ENCODE measurements around the gene UBN1.
"Not testable (repeated sequence)": the region's sequence is repeated elsewhere in the genome, so short reads cannot be mapped to it uniquely, and the experiment has no call there.

Gene UBN1

GRCh38 chr16:4909825-4910224, 62.5 kb downstream of the UBN1 start:
- DNase-seq, result no peak

DNA sequence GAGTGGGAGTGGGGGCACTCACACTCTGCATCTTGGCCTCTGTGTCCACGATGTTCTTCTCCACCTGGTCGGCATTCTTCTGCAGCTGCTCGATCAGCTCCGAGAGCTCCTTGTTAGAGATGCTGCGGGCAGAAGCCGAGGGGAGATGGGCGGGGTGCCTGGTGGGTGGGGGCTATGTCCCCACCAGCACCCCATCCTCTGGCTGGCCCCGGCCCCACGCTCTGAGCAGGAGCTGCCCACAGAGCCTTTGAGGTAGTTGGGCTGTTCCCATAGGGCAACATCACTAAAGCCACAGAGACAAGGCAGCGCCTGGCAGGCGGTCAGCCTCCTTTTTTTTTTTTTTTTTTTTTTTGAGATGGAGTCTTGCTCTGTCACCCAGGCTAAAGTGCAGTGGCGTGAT, 63.5 kb downstream of the UBN1 start:
- DNase-seq, result no peak

GRCh38 chr16:4911970-4912386, 64.7 kb downstream of the UBN1 start:
- no peak for DNase-seq

- DNase-seq, result no peak
These were observed 66.0 kb downstream of the UBN1 start for GRCh38 chr16:4913130-4913773.

DNA sequence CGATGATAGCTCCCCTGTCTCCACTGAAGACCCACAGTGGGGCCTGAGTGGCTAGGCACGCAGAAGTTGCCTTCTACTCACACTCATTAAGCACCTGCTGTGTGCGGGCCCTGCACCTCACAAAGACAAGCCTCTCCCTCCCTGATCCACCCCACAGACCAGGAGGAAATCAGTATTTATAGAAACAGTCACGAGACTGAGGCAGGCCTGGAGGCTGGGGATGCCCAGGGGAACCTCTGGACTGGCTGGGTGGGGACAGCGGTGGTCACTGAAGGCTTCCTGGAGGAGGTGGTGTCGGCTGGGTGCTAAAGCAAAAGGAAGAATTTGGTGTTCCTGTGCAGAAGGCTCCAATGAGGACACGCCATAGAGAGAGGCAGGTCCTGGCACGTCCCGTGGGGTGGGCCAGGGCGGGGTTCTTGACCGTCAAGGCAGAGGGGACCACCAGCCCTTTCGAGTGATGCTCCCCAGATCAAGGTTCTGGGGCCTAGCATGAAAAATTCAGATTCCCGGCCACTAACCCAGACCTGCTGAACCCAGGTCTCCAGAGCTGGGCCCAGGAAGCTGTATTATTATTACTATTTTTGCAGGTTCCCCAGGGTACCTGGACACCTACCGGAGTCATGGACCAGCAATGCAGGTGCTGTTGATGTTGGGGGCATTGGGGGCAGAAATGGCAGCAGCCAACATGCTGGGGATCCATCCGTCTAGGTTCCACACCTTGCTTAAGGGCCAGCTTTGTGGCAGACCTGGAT, 66.7 kb downstream of the UBN1 start:
- no peak for DNase-seq

GRCh38 chr16:4914528-4915225, 67.4 kb downstream of the UBN1 start:
- no peak for DNase-seq

DNA sequence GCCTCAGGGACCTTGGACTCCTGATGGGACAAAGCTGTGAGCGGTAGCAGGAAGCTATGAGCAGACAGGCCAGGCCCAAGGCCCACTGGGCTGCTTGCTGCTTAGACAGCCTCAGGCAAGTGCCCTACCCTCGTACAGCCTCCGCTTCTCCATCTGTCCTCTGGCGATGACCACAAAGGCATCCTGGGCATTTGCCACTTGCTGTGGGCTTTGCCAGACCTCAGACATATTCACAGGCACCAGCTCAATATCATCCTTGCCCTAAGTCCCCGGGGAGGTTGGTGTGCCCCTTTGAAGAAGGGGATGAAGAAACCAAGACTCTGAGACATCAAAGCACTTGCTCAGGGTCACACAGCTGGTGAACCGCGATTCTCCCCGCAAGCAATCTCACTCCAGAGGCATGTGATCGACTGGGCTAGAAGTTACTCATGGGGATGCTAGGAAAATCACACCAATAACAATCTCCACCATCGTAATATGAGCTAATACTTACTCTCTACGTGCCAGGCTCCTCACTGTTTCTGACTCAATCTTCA, 68.0 kb downstream of the UBN1 start:
- no peak for DNase-seq

DNA sequence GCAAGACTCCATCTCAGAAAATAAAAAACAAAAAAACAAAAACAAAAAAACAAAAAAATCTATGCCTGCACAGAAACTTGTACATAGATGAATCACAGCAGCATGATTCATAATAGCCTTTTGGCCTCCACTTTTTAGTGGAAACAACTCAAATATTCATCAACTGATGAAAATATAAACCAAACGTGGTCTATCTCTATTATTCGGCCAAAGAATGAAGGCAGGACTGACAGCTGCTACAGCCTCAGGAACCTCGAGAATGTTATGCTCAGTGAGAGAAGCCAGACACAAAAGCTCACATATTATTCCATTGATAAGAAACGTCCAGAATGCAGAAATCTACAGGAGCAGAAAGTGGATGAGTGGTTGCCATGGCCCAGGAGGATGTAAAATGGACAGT, 69.8 kb downstream of the UBN1 start:
- DNase-seq, result no peak

GRCh38 chr16:4918781-4919251, 71.5 kb downstream of the UBN1 start:
- DNase-seq, result no peak

GRCh38 chr16:4920826-4921225, 73.5 kb downstream of the UBN1 start:
- no peak for DNase-seq

- no peak for DNase-seq
These were observed 75.6 kb downstream of the UBN1 start for GRCh38 chr16:4922721-4923342.

DNA sequence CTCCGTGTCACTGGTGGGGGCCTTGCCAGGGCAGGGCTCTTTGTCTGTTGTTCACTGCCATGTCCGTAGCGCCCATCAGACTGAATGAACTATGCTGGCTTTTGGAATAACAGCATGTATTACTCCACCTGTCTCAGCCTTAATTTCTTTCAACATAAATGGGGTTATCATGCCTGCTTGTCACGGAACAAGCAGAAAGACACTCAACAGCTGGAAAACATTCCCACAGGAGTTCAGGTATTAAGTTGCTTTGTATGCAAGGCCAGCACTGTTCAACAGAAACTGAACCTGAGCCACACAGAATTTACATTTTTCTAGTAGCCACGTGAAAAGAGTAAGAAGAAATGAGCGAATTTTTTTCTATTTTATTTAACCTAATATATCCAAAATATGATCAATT, 76.6 kb downstream of the UBN1 start:
- DNase-seq, result no peak

DNA sequence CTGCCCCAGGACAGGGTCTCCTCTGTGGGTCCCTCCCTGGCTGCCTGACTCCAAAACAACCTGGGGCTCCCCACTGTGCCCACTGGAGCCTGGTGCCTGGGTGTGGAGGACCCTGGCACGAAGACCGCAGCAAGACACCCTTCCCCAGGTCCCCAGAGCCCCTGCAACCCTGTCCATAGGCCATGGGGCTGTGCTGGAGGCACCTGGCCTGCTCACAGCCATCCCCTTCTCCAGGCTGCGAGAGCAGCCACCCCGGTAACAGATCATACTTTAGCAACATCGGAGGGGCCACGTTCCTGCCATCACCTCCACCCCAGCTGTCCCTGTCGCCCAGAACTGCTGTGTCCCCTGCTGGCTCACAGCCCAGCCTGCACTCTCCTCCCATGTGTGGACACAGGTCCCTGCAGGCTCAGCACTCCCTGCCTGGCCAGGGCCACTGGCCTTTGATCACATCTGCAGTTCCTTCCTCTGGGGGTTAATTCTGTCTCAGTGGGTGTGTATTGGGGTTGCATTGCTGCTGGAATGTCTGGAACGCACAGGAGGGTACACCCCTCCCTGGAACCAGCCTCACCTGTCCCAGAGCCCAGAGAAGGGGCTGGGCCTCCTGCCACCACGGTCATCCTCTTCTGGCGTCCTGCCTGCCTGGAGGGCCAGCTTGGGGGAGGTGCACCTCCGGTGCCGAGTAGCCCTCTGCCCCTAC, 77.5 kb downstream of the UBN1 start:
- DNase-seq, result no peak

DNA sequence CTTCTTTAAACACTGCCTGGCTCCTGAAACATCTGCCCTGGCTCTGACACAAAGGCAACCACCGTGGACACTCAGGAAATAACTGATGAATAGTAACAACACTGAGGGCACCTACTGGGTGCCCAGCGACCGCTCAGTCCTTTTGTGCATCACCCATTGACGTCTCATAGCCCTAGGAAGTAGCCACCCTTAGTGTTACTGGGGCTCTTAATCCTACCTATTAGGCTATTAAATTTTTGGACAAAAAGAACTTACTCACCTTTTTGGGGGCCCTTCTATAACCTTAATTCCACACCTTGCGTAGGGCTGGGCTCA, 78.0 kb downstream of the UBN1 start:
- no peak for DNase-seq

DNA sequence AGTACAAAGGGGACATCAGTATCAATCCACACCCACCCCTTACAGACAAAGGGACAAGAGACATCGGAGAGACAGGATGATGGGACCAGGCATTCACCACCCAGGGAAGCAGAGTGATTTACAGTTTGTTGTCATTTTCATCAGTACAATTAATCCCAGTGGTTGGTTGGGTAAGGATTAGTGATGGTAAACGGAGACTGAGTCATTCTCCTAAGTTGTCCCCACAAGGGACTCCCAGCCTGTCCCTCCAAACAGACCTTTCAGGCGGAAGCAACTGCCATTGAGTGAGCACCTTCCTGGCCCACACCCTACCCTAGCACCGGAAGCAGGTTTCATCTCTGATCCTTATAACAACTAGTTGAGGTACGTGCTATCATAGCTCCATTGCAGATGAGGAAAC, 78.5 kb downstream of the UBN1 start:
- DNase-seq, result no peak

GRCh38 chr16:4926928-4927327, 79.6 kb downstream of the UBN1 start:
- DNase-seq, result no peak

DNA sequence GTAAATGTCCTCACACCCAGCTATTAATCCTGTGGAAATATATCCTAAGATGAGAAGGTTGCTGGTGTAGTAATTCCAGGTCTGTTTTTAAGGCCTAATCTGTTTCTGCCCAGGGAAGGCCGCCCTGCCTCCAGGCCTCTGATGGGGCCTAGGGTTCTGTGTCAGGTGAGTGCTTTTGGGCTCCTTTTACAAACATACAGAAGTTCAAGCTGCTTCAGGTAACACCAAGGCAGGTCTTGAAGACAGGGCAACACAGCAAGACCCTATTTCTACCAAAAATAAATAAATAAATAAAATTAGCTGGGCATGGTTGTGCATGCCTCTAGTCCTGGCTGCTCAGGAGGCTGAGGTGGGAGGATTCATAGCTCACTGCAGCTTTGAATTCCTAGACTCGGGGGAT, 80.4 kb downstream of the UBN1 start:
- no peak for DNase-seq

DNA sequence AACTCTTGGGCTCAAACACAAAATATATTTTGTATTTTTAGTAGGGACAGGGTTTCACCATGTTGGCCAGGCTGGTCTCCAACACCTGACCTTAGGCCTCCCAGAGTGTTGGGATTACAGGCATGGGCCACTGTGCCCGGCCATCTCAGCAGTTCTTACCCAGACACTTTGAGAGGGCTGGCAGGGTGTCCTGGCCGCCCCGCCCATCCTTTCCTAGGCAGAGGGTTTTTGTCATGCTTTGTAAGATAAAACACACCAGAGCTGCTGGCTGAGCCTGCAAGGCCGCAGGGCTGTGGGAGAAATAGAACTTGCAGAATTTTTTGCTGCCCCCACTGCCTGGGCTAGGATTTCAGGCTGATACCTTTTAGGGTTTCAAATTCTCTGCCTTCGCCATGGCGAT, 80.9 kb downstream of the UBN1 start:
- DNase-seq, result no peak

DNA sequence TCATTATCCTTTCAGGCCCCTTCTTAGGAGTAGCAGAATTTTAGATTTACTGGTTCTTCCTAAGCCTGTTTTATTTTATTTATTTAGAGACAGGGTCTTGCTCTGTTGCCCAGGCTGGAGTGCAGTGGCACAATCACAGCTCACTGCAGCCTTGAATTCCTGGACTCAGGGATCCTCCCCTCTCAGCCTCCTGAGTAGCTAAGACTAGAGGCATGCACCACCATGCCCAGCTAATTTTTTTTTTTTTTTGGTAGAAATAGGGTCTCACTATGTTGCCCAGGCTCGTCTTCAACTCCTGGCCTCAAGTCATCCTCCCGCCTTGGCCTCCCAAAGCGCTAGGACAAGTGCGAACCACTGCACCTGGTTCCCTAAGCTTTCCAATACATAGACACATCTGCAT, 82.3 kb downstream of the UBN1 start:
- DNase-seq, result not testable (repeated sequence)

- DNase-seq, result no peak
These were observed 84.1 kb downstream of the UBN1 start for GRCh38 chr16:4931381-4931780.

All from inflammatory macrophage treated with lipopolysaccharide for 4 hours (primary cell).